NCI-H1092 (cell line): ENCODE results near the gene FAM180B.

ENCODE experiments used
- DNase-seq: peaks from one replicate; lab custom pipeline; 2025; lab: John Stamatoyannopoulos, UW

FAM180B gene

DNA sequence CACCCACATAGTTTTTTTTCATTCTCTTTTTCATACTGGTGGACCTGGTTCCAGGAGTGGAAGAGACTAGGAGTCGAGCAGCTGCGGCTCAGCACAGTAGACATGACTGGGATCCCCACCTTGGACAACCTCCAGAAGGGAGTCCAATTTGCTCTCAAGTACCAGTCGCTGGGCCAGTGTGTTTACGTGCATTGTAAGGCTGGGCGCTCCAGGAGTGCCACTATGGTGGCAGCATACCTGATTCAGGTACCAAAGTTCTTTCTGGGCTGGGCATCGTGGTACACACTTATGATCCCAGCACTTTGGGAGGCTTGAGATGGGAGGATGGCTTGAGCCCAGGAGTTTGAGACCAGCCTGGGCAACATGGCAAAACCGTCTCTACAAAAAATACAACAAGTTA is 16.8 kb upstream of the FAM180B start:
- DNase-seq, result no peak

DNA sequence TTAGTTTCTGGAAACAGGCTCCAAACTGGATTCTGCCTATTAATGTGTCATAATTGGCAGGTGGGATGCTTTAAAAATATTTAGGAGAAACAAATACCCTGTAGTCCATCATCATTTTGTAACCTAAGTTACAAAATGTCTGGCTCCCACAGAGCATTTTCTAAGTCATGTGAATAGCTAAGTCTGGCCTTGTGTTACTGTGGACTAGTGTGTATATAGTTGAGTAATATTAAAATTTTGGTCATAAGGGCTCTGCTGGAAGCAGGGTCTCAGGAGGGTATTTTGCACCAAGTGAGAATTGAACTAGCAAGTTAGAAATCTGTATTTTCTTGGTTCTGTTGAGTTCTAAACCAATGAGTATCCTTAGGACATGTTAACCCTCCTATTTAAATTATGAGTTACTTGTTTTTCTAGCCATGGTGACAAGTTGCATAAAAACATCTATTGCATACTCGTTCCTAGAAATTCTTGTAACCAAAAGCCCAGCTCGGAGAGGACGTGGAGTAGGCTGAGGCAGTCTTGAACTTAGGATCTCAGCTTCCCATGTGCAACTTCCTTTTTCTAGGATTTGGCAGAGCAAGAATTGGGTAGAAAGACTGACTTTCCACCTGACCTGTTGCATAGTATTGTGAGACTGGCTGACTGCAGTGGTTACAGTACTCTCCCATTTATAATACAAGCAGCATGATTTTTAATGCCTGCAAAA is 15.7 kb upstream of the FAM180B start:
- no peak for DNase-seq

DNA sequence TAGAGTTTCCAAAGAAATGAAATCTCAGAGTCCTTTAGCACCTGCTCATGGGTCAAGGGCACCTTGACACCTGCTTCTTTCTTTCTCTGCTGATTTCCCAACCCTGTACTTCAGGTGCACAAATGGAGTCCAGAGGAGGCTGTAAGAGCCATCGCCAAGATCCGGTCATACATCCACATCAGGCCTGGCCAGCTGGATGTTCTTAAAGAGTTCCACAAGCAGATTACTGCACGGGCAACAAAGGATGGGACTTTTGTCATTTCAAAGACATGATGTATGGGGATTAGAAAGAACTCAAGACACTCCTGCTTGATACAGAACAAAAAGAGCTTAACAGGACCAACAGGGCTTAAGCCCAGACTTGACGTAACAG is 15.1 kb upstream of the FAM180B start:
- DNase-seq, result no peak

DNA sequence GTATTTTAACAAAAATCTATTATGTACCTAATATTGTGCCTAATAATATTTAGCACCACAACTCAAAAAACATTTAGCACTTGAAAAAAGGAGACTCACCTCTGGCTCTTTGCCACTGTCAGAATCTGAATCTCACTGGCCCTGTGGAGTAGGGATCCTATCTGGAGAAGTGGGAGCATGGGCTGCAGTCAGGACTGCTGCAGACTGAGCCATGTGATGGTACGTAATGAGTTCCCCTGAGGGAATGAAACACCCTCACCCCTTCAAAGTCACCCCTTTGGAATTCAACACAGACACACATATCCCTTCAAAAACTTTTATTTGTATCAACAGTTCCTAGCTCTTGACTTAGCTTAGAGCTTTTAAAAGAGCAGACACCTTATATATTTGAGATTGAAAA is 14.6 kb upstream of the FAM180B start:
- DNase-seq, result no peak

DNA sequence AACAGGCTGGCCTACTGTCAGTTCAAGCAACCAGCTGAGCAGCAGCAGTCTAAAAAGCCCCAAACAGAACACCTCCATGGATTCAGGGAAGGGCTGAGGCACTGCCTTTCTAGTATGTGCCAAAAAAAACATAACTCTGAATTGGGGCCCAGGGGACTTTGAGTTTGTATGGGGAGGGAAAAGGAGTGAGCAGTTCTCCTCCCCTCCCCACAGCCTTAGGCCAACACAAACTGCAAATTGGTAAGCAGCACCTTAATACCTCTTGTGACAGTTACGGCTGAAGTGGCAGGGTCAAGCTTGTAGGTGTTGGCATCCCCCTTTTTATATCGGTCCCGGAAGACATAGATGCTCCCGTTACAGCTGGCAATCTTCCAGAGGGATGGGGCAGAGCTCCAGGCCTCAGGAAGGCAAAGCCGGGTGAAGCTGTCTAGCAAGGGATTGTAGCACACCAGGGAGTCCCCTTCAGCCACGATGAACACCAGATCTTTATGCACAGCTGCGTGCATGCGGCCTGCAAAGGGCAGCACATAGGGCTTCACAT is 13.7 kb upstream of the FAM180B start:
- DNase-seq, result peak; percentile 33

DNA sequence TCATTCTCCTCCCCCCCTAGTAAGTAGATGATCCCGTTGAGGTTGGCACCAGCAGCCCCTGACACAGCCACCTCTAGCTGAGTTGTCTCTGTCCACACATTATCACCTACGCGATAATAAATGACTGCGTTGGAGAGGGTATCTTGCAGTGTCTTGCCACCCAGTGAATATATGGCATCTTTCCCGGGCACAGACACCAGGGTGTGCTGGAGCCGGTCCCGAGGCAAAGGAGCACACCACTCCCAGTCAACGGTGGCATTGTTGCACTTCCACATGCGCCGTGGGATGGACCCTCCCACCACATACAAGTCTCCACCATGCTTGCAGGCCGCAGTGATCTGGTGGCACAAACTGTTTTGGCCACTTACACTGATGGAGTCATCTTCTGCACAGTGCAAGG is 13.2 kb upstream of the FAM180B start:
- no peak for DNase-seq

DNA sequence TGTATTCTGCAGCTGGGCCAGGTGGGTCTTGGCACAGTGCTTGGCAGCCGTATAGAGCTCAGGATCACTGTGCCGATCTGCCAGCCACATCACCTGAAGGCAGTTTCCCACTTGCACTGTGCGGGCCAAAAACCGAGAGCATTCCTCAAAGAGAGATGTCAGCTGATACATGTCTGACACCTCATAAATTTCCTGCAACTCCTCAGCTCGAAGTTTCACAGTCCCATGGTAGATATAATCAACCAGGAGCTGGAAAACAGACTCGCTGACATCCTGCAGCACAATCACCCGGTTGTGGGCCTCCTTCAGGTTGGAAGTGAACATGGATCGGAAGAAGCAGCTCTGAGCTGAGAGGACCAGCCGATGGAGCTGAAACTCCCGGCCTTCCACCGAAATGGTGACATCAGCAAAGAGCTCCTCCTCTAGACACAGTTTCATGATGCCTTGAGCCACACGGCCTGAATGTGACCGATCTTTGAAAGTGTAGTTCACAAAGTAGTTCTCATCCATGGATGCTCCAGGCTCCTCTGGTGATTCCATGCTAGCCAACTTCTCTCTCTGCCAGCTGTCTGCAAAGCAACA is 8.9 kb upstream of the FAM180B start:
- DNase-seq, result no peak

DNA sequence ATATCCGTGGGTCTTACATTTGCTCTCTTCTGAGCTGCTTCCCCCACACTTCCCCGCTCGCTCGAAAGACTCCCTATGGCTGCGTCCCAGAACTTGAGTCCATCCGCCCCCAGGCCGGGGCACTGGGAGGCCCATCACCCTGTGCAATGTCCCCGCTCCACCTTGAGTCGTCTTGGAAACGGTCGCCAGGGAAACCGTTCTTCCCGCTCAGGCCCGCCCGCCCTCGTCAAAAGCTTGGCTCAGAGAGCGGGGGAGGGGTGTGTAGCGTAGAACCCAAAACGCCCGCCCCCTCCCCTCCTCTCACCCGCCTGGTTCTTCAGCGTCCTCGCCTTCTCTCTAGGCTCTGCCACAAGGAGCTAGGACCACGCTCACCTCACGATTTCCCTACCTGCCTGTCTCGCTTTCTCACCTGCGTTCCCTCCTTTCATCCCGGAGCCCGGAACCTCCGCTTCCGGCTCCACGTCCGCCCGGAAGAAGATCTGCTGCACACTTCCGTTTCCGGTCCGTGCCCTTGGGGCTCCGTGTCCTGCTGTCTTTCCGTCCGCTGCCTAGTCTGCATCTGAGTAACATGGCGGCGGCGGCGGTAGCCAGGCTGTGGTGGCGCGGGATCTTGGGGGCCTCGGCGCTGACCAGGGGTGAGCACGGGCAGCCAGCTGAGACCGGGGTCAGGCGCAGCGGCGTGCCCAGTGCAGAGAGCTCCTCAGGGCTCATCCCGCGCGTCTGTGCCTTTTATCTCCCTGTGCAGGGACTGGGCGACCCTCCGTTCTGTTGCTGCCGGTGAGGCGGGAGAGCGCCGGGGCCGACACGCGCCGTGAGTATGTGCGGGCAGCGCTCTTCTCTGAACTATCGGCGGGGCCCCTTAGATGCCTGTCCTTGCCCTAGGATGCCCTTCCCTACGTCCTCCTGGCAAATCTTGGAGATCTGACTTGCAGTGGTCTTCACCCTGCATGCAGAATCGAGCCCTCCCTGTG is 7.7 kb upstream of the FAM180B start, which contains the start of the genes KBTBD4 and NDUFS3:
Gene KBTBD4 (minus strand): TSS at position 447 of the 971 bp plus-strand sequence. CDS start 19 bp downstream, at position 428.
Gene NDUFS3 (plus strand): TSS at position 551 of the 971 bp plus-strand sequence. CDS start 18 bp downstream, at position 569.
- DNase-seq, result peak; percentile 85

DNA sequence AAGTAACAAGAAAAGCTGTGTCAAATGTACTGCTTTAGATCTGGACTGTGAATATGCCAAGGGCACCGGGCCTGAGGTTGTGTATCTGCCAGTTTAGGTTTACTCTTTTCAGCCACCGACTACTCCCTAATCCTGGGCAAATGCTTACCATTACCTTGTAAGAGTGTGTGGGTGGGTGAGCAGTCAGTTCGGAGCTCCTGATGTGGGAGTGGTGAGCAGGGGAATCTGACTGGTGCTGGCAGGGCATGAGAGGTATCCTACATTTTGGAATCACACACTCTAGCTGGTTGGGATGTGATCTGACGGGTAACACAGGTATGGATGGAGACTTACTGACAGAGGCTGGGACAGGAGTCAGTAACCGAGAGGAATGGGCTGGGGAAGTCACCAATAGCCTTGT is 2.6 kb upstream of the FAM180B start:
- no peak for DNase-seq

DNA sequence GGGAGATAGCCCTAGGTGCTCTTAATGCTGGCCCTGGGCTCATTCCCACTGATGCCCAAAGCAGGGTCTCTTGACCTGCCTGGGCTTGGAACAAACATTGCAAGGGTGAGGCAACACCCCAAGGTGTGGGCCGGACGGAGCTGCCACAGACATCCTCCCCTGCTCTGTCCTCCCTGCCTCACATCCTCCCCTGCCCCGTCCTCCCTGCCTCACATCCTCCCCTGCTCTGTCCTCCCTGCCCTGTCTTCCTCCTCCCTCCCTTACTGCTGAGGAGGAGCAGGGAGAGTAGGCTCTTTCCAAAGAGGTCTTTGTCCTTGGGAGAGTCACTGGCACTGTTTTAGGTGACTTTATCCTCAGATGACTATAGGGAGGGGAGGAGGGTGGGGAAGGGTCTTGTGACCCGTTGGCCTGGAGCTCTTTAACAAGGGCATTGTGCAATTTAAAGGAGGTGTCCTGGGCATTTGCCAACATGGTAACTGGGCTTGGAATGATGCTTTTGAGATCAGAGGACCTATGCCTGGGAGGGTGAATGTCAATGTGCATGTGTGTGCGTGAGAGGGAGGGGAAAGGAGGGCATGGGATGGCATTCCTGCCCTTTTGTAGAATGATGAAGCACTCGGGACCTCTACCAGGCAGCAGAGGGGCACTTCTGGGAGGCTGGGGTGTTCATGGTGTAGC is 700 bp downstream of the FAM180B start:
- DNase-seq, result no peak

DNA sequence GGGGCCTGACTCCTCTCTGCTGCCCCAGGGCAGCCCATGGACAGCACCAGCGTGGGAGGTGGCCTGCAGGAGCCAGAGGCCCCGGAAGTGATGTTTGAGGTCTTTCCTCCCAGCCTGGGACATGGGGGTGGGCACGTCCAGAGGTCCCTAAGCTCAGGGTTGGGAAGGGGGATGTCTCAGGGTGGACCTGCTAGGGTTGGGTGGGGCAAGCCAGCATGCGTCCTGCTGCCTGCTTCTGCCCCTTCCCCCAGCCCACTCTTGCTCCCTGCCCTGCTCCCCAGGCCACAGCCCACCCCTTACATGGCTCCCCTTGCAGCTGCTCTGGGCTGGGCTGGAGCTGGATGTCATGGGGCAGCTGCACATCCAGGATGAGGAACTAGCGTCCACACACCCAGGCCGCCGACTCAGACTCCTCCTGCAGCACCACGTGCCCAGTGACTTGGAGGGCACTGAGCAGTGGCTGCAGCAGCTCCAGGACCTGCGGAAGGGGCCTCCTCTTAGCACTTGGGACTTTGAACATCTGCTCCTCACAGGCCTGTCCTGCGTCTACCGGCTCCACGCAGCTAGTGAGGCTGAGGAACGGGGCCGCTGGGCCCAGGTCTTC is 1.3 kb downstream of the FAM180B start:
- no peak for DNase-seq

DNA sequence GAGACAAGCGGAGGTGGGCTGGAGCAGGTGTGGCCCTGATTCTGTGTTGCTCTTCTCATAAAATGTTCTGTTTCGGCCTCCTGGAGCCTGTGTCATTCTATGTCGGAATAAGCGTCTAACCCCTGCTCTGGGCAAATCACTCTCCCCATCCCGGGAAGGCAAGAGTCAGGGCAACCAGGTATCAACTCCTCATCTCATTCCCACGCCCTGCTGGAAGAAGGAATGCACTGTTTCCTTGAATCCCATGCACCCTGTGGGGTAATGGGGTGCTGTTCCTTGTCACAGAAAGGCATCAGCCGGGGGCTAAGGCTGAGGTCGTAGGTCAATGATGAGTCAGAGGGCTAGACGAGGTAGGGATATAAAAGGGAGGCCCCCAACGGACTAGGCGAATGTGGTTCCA is 2.6 kb downstream of the FAM180B start:
- DNase-seq, result no peak

DNA sequence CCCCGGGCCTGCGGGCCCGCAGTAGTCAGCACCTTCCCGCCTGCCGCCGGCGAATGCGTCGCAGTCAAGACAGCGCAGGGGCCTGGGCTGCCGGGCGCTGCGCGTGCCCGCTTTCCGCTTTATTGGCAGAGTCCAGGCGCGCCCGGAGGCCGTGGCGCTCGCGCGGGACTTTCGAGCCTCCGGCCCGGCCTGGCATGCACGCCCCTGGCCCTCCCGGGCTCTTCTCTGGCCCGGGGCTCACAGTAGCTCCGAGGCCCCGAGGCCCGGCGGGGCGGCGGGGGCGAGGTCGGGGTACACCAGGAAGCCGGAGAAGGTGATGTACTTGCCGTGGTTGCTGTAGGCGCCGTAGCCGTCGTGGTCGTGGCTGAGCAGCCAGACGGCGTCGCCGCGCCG is 3.1 kb downstream of the FAM180B start:
- DNase-seq, result no peak

DNA sequence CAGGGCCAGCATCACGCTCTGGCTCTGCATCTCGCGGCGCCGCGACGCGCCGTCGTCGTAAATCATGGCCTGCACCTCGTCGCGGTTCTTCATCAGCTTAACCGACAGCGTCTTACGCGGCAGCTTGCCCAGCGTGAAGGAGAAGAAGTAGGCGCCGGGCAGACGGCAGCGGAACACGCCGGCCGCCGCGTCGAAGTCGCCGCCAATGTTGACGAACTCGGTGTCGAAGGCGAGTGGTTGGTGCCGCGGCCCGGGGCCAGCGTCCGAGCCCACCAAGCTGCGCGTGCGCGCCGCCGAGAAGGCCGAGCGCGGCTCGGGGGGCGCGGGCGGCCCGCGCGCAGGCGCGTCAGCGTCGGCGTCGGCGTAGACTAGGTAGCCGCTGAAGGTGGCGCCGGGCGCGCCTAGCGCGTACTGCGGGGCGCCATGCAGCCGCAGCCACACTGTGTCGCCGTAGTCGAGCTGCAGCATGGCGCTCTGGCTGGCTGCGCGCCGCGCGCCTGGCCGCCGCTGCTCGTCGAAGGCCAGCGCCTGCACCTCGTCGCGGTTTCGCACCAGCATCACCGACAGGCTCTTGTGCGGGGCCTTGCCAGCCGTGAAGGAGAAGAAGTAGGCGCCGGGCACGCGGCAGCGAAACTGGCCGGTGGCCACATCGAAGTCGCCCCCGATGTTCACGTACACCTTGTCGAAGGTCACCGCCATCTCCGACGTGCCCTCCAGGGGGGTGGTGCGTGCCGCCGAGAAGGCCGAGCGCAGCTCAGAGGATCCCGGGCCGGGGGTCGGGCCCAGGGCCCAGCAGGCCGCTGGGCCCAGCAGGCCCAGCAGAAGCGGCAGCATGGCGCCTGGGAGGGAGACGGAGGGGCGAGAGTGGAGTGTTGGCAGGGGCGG is 3.7 kb downstream of the FAM180B start:
- no peak for DNase-seq

DNA sequence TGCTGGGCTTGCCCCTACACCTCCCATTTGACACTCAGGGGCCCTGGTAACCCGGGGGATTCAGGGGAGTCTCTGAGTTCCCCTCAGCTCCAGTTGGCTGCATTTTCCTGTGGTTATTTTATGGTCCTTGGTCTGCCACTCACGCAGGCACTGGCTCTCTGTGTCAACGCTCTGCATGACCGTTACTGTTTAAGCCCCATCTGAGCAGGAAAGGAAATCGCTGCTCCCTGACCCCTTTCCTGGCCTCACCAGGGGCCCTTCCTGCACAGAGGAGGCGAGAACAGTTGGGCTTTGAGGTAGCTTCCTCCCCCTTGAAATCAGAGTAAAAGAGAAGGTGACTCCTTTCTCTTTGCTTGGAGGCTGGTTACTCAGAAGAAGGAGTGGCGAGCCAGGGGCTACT is 5.3 kb downstream of the FAM180B start:
- DNase-seq, result no peak

DNA sequence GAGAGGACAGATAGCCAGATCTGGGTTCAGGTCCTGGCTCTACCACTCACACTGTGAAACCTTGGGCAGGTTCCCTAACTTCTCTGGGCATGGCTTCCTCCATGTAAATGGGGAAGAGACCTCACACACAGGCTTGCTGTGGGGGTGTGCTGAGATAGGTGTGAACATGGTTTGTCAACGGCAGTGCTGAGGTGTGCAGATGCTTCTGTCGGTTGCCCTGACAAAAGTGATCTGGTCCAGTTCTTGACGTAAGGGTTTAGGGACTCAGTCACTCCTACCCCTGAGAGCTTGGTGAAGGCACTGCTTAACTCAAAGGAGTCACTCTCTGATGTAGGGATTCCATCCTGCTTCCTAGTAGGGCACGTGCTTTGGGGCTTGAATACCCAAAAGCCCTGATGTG is 5.8 kb downstream of the FAM180B start:
- DNase-seq, result no peak

DNA sequence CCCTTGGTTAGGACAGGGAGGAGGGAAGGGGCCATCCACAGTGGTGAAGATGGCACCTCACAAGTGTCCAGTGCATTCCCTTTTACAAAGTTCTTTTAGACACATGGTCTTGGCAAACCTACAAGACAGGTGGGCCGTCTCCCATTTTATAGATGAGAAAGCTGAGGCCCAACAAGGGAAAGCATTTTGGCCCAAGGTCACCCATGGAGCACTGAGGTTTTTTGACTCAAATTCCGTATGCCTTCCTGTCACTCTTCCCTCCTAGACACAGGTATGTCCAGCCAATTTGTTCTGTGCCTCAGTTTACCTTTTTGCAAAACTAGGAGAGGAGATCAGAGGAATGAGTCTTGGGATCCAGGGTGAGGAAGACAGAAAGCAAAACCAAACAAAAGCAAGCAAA is 6.5 kb downstream of the FAM180B start:
- DNase-seq, result no peak

DNA sequence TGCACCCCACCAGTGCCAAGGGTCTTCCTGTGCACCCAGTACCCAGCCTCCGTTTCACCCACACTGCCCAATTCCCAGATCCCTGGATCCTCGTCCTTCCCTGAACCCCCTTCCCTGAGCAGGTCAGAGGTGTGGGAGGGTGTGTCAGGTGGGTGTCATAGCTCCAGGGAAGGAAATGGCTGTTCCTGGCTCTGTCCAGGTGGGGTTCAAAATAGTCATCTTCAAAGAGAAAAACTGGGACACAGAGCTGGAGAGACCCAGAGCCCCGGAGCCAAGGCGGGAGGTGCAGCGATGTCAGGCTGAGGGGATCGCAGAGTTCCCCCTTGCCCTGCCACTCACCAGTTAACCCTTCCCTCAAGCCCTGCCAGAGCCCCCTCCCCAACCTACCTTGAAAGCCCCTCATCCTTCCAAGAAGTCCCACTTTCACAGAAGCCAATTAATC is 7.0 kb downstream of the FAM180B start:
- no peak for DNase-seq

DNA sequence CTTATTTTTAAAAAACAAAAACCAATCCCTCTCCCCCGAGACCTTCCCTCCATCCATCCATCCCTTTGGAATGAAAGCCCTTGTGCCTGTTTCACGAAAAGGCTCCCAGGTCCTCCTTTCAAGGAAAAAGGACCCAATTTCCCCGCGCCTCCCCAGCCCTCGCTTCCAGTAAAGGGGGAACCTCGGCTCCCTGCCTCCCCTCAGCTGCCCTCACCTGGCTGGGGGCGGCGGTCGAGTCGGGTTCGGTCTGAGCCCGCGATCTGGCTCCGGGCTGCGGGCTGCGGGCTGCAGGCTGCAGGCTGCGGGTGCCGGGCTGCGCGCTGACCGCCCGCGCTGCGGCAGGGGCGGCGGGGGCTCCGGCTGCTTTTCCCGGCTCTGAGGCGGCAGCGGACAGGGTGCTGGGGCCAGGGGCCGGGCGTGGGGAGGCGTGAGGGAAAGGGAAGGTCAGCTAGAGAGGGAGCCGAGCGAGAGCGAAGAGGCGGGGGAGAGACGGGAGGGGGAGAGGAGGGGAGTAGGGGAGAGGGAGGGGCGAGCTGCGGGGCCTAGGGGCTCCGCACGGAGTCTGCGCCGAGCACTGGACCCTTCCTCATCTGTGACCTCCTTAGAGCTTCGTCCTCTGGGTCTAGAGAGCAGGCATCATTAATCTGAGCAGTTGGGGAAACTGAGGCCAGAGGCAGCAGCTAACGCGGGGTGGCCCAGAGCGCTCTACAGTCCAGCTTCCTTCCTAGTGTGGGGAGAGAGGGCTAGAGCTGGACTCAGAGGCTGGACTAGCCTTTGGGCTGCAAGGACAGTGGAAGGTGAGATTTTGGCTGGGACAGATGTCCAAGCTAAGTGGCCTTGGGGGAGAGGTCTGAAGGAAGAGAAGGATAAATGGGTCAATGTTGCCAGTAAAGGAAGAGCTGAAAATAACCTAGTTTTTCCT is 7.7 kb downstream of the FAM180B start, which contains the start of gene C1QTNF4:
Gene C1QTNF4 (minus strand): TSS at position 478 of the 922 bp plus-strand sequence. CDS start 3,601 bp downstream, outside the sequence.
- DNase-seq, result no peak
